HG03432 (cell line): Measurements from ENCODE around the gene ADH7.
A peak's percentile ranks its signal among the peaks of the same experiment; 100 is the strongest.

ENCODE experiments used
- ATAC-seq: cut with Tn5 transposase; IDR thresholded peaks from one replicate; pipeline ENCODE4 v1.9.1; 2021; ENCODE audit warnings: mild to moderate bottlenecking, moderate library complexity; ENCODE audit not compliant: unreplicated experiment

ADH7 gene

GRCh38 chr4:99435154-99435553 is at the start of gene ADH7:
Gene ADH7, minus strand, starts transcription at chr4:99435342. Its CDS starts 109 bp downstream, at chr4:99435233.
- no peak for ATAC-seq

- no peak for ATAC-seq
Observed at GRCh38 chr4:99483636-99484035, 48.5 kb upstream of the ADH7 start.

GRCh38 chr4:99473131-99473530 is 38.0 kb upstream of the ADH7 start:
- no peak for ATAC-seq

- no peak for ATAC-seq
Observed at GRCh38 chr4:99471896-99472295, 36.8 kb upstream of the ADH7 start.

- no peak for ATAC-seq
Observed at GRCh38 chr4:99471349-99471748, 36.2 kb upstream of the ADH7 start.

- ATAC-seq = no peak
Observed at GRCh38 chr4:99468889-99469288, 33.7 kb upstream of the ADH7 start.

GRCh38 chr4:99467887-99468286 is 32.7 kb upstream of the ADH7 start:
- no peak for ATAC-seq

GRCh38 chr4:99463566-99463965 is 28.4 kb upstream of the ADH7 start:
- no peak for ATAC-seq

GRCh38 chr4:99462875-99463464 is 27.8 kb upstream of the ADH7 start:
- peak; percentile 99 for ATAC-seq

GRCh38 chr4:99461623-99462401 is 26.7 kb upstream of the ADH7 start:
- no peak for ATAC-seq

- ATAC-seq = no peak
Observed at GRCh38 chr4:99459546-99460042, 24.5 kb upstream of the ADH7 start.

GRCh38 chr4:99458911-99459447 is 23.8 kb upstream of the ADH7 start:
- no peak for ATAC-seq

GRCh38 chr4:99457676-99458075 is 22.5 kb upstream of the ADH7 start:
- no peak for ATAC-seq

GRCh38 chr4:99457270-99457669 is 22.1 kb upstream of the ADH7 start:
- no peak for ATAC-seq

- ATAC-seq = peak; percentile 19
Observed at GRCh38 chr4:99447513-99447912, 12.4 kb upstream of the ADH7 start.

GRCh38 chr4:99447079-99447478 is 11.9 kb upstream of the ADH7 start:
- ATAC-seq = peak; percentile 95

- ATAC-seq = no peak
Observed at GRCh38 chr4:99438405-99438780, 3.3 kb upstream of the ADH7 start.

- ATAC-seq = no peak
Observed at GRCh38 chr4:99437723-99438404, 2.7 kb upstream of the ADH7 start.

- no peak for ATAC-seq
Observed at GRCh38 chr4:99436976-99437722, 2.0 kb upstream of the ADH7 start.

GRCh38 chr4:99436462-99436861 is 1.3 kb upstream of the ADH7 start:
- ATAC-seq = no peak

GRCh38 chr4:99430106-99430505 is 5.0 kb downstream of the ADH7 start:
- no peak for ATAC-seq
